HPDE6-E6E7 (cell line): ENCODE data around the gene LRRC32.

Experiments used
- DNase-seq: peaks from one replicate; pipeline ENCODE4 v3.0.0; 2011; ENCODE audit warnings: missing footprints; ENCODE audit errors: extremely low spot score

The LRRC32 gene

DNA sequence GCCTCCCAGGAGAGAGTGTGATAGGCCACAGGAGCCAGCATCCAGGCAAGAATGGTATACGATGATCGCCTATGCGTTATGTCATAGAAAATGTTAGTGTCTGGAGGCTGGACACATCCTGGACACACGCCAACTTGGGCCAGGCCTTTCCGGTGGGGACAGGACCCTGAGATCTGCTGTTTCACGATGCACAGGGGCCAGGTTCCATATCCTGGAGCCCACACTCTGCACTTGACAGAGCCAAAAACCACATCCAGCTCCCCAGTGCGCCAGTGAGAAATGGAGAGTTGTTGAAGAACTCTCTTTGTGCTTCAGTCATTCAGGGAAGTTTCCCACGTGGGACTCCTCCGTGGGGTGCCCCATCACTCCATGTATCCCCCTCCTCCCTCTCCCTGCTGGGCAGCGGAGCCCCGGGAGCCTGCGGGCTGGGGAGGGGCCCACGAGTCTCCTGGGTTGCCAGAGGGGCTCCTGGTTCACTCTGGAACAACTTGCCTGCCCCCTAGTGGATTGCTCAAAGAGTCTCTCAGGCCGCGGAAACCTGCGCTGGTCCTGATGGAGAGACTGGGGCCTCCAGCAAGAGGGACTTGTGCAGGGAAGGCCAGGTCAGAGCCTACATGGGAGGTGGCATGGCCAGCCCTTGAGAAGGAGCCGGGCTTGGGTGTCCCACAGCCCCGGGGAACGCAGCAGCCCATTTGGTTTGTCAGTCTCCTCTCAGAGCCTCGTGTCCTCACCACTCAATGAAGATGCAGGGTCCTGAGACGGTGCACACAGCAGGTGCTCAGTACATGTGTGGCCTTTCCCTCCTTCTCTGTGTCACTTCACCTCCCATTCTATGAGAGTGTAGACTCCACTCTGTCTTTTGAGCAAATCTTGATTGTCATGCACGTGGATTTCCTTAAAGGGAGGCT is 10.2 kb upstream of the LRRC32 start:
- DNase-seq: peak; percentile 67

DNA sequence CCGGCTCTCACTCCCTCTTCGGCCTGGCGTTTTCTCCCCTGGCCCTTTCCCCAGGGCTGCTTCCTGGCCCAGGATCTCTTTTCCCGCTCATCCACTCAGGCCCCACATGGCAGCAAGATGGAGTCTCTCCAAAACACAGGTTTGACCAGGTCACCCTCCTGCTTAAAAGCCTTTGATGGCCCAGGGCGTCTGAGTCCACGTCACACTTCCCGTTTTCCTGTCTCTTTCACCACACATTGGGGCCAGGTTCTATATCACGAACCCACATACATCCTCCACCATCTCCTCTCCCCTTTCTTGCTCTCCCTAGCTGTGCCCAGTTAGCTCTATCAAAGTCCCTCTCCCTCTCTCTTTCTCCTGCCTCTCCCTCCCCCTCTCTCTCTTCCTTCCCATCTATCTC is 7.8 kb upstream of the LRRC32 start:
- no peak for DNase-seq

DNA sequence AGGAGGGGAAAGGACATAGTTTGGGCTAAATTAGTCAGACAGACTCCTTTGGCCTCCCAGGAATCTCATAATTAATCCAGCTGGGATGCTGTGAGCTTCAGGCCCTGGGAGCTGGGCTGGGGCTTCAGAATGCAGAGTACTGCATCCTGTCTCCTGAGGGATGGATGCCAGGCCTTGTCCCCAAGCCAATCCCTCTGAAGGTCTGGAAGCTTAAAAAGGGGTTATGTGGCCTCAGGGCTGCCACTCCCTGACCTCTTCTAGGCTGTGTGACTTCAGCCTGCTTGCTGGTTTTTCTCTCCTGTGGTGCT is 6.9 kb upstream of the LRRC32 start:
- DNase-seq: no peak

DNA sequence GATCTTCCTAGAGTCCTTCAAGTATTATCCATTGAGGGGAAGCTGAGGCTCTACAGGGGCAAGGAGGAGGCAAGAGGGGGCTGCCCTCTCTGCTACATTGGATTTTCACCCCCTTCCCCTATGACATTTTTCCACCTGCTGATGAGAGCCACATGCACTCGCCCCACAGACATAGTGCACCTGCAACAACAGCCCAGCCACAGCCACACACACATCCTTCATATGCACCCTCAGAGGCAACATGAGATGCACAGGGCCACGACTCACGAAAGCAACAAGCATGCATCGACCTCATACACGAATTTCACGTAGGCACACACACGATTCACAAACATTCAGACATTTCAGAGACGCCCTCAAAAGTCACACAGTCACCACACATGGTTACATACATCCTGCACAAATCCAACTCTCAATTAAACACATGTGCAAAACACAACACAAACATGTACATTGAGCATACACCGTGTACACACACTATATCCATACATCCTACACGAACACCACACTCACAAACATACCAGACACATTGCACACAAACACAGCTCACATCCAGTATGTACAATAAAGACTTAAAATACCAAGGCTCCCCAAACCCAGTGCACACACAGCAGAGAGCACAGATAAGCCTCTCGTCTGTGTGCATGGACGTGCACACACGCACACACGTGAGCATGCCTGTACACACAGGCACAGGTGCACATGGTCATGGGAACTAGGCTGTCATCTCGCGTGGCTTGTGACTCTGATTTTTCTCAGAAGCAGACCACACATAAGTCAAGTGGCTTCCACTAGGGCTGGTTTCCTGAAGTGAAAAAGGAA is 6.3 kb upstream of the LRRC32 start:
- no peak for DNase-seq

DNA sequence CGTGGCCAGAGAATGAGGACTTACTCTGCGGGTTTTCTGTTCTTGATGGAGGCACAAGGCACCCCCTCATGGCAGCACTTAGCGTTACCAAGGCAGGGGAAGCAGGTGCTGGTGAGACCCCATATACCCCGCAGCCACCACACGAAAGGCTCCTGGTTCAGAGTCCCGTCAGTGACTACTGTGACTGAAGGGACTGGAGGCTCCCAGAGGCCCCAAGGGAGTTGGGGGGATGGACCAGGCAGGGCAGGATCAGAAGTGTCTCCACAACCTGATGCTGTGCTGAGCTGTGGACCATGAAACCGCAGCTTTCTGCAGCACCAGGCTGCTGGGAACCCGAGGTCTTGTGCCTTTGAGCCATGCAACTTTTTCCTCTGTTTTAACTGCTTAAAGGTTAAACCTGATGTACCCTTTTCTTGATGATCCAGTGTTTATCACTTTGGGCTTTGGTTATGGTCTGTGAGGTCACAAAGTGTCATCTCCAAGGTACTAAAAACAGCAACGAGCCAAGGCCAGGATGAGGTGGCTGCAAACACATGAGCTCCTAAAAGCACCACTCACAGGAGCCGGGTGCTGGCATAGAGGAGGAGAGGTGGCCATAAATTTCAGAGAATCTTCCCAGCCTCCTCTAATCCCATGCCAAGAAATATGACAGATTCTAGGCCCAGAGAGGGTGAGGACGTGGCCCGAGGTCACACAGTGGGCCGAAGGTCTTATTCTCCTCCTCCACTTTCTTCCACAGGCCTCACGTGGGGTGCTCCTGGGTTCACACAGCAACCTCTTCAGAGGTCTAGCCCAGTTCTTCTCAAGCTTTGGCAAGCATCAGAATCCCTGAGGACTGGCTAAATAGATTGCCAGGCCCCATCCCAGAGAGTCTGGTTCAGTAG is 4.2 kb upstream of the LRRC32 start:
- no peak for DNase-seq

DNA sequence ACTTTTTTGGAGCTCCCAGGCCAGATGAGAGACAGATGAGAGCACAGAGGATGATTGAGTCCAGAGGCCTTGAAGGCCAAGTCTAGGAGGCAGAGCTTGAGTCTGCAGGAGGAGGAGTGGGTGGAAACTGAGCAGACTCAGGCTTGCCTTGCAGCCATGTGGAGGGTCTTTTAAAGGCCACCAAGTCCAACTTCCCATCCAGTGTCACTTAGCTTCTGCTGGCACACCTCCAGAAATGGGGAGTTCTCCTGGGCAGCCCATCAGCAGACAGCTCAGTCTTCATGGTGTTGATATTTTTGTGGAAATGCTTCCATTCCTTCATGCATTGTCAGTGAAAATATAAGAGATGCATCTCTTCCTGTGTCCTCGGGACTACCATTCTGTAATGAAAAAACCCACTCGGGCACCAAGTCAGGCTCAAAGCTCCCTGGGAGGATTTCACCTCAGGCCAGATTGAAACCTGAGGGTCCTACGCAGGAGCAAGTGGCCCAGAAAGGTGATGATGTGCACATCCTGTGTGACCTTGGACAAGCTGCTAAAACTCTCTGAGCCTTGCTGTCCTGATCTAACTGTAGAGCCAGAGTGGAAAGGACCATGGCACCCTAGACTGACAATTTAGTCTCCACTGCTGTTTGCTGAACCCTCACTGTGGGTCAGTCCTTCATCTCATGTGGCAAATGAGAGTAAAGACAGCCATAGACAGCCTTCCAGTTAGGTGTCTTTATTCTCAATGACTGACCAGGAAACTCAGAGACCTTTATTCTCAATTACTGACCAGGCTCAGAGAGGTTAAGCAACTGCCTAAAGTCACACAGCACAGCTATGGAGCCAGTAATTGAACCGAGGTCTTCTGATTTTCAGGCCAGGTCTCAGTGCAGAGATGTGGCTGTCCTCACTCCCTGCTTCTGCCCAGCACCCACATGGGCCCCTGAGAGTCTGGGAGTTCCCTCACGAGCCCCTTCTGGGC is 2.9 kb upstream of the LRRC32 start:
- no peak for DNase-seq

DNA sequence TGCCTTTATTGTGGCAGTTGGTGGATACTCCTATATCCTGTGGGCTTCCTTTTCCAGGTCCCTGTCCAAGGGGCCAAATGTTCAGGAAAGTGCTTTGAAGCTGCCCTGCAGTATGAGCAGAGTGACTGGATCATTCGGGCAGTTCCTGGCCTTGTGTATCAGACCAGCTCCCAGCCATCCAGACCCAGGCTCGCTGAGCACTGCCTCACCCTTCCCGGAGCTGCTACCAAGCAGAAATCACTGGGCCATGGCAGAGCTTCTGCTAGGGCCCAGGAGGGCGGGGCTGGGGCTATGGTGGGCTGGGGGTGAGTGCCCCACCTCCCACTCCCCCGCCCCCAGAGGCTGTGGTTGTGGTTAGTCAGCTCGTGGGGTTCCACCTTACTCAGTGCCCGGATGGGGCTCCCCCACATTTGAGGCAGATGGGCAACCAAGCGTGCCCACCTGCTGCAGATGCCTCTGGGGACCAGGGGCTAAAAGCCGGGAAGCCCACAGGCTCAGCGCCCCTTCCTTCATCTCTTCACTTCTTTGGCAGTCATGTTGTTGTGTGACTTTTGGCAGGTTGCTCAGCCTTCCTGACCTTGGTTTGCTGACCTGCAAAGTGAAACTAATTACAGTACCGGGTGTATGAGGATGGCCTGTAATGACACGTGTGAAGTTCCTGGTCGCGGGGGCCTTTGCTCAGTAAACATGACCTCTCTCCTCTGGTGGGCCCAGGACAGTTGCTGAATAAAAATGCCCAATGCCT is 2.1 kb upstream of the LRRC32 start:
- DNase-seq: no peak

DNA sequence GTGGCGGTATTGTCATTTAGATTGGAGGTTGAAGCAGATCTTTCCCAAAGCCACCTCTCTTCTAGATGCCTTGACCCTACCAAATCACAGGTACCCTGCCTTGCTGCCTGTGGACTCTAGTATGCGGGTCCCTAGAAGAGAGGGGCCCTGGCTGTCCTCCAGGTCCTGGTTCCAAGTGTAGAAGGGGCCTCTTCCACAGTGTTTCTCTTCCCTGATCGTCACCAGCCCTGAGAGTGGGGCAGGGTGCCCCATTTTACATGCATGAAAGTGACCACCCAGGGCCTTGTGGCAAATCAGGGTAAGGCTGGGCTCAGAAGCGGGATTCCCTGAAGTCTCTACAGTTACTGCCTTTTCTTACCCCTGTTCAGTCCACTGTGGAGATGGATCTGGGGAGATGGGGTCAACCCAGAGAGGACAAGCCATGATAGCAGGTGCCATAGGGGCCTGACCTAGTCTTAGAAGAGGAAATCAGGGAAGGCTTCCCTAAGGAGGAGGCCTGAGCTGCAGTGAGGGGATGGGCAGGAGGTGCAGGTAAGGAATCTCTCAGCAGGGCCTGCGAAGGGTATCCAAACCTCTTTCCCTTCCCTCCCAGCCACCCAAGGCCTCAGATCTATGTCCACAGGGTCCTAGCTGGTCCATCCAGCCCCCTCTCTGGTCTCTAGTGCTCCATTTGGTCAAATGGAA is 1.2 kb upstream of the LRRC32 start:
- DNase-seq: no peak

DNA sequence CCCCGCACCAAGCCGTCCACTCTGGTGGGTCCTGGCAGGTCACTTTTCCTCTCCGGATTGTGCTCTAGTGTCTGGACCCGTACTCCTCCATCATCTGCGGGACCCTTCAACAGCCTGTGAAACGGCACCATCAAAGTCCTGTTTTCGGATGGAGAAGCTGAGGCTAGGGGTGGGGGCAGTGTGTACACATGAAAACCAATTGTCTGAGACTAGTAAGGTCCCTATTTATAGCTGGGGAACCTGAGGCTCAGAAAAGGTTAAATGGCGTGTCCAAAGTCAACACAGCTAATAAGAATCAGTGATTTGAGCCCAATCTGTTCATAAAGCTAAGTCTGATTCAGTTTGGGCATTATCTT is 668 bp upstream of the LRRC32 start:
- no peak for DNase-seq

DNA sequence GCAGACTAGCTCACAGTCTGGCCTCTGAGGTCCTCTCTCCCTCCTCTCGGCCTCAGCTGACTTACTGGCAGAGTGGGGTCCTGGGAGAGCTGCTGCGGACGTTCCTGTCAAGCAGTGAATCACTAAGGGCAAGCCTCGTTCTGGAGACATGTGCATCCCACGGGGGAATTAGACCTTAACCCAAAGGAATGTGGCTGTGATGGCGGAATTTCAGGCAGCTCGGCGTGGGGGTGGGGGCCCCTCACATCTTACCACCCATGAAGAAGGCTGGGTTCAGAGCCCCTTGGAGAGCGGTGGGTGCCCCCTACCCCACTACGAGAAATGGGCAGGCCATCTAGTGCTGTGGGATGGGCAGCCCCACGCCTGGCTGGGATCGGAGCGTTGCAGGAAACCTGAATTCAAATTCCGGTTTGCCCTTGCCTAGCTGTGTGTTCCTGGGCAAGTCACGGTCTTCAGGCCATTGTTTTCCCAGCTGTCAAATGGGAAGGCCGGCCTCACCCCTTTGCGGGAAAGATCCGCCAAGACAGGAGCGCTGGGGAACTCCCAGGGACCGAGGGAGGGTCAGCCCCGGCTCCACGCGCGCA is 554 bp downstream of the LRRC32 start:
- DNase-seq: no peak

DNA sequence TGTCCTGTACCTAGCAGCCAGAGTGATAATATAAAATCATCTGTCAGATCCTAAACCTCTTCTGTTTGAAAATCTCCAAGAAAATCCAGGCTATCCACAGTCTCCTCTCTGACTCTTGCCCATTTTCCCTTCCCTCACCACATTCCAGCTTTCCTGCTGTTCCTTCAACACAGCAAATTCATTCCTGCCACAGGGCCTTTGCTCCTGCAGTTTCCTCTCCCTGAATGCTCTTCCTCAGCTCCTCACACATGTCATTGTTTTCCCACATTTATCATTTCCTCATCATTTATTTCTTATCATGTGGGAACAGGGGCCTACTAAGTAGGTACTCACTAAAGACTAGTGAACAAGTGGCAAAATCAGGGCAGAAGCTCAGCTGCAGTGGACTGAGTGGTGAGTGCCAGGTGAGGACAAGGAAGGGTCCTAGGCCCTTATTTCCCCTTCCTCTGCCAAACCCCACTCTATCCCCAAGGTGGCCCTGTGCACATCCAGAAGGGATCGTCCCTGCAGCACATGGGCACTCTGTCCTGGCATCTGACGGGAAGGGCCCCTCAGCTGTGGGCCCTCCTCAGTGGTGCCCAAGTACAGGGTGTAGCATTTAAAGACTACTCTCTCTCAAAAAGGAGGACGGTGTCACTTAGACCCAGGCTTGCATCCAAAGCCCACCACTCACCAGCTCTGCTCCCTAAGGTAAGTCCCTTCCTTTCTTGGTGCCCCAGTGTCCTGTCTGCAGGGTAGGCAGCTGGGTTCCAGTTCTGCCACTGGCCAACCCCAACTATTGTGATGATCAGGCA is 2.0 kb downstream of the LRRC32 start:
- no peak for DNase-seq

DNA sequence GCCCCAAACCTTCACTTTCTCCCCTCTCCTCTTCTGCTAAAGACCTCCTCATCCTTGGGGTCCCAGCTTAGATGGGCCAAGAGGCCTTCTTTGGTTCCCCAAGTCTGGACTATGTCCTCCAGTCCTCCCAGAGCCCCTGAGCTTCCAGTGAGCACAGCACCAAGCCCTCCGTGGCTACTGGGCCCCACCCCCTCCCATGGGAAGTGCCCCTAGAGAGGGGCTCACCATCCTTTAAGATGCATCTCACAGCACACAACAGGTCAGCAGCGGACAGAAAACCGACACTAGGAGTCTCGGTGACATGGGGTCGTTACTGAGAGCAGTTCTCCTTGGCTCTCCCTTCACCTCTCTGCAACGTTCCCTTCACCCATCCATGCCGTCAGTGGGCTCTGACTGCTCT is 2.7 kb downstream of the LRRC32 start:
- DNase-seq: no peak

DNA sequence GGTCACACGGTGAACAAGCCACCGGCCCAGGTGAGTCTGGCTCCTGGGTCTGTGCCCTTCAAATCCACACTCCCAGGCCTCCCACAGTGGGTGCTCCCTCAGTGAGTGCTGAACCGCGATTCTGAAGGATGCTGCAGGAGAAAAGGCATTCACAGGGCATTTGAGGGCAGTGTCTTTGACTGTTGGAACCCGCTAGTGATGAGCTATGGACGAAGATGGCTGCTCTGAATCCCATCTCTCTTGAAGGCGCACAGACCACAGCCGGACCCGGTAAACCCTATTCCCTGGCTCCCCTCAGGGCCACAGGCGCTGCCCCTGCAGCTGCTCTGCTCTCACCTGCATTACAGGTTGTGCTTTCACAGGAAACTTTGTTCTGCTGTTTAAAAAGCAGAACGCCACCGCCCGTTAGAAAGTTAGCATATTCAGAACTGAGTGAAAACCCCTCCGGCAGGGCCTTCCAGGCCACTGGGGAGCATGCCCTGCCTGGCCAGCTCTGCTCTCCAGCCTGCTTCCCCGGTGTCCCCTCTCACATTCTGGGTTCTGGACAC is 3.2 kb downstream of the LRRC32 start:
- DNase-seq: no peak

DNA sequence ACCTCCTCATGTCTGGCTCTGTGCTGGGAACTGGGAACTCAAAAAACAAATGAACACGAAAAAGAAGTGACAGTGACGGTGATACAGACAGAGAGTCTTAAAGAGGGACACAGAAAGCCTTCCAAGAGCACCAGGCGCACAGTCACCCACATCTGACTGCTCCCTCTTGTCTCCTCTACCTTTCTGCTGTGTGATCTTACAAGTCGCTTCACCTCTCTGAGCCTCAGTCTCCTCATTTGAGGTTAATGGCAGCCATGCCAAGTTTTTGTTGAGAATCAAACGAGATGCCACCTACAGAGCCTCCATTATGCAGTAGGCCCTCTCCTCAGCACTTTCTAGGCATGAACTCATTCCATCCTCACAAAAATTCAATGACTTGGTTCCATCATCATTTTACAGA is 3.7 kb downstream of the LRRC32 start:
- DNase-seq: no peak

DNA sequence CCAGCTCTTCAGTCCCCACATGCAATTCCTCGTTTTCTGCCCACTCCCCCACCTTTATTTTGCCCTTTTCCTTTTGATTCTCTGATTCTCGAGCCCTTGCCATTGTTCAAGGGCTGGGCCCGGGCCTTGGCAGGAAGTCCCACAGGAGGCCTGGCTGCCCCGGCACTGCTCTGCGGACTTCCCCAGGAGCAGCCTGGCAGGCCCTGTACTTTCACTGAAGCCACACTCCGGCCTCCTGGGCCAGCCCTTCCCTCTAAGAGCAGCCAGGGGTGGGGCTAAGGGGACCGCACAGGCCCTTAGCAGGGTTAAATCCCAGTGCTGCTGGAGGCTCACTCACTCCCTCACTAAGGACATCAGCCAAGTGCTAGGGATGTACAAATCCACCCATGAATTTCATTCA is 4.1 kb downstream of the LRRC32 start:
- no peak for DNase-seq

DNA sequence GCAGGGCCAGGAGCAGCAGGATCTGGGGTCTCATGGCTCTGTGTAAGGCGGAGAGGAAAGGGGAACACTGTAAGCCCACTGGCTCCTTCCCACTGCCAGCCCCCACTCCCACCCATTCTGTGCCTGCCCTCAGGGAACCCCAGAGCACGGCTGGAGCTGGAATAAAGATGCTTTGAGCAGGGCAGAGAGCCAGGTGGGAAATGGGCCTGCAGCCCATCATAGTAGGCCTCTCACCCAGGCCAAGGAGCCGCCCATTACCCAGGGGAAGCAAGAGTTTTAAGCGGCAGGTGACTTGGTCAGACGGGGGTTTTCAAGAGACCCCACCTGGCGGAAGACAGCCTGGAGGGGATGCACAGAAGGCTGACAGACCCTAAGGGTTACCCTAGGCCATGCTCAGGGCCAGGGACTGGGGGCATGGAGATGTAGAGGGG is 4.6 kb downstream of the LRRC32 start:
- DNase-seq: no peak

DNA sequence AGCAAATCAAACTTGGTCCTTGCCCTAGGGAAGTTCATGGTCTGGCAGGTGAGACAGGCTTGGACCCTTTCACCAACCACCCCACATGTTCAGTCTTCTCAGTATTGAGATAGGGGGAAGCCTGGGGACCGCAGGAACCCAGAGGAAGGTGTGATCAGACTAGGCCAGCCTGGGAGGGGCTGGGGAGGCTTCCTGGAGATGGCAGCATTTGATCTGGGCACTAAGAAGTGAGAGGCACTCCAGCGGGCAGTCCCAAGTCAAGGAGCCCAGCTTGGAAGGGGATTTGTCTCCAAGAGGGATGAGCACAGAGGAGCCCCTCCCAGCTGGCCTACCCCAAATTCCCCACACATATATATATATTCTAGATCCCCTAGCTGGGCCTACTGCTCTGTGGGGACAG is 5.4 kb downstream of the LRRC32 start:
- DNase-seq: no peak

DNA sequence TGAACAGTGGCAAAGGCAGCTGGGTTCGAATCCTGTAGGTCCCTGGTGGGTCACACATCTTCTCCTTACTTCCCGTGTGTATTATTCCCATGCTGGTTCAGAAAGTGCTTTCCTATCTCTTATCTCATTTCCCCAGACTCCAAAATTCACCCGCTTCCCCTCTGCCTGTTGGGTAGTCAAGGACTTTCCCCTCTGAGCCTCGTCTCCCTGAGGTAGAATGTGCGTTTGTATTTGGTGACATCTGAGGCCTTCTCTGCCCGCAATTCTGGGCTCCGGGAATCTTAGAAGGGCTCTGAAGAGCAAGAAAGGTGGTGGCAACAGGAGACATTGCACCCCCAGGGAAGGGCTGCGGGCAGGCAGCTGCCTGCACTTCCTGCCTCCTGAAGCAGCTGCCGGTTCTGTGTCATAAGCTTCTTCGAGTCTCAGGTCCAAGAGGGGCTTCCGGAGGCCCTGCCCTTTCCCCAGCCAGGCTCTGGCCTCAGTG is 5.9 kb downstream of the LRRC32 start:
- no peak for DNase-seq
